HG03045 (cell line): ENCODE measurements around the gene ABCA8.

Source experiments
- ATAC-seq: cut with Tn5 transposase; IDR thresholded peaks from one replicate; pipeline ENCODE4 v1.9.1; 2021; ENCODE audit warnings: mild to moderate bottlenecking, moderate library complexity; ENCODE audit not compliant: unreplicated experiment

Gene ABCA8

DNA sequence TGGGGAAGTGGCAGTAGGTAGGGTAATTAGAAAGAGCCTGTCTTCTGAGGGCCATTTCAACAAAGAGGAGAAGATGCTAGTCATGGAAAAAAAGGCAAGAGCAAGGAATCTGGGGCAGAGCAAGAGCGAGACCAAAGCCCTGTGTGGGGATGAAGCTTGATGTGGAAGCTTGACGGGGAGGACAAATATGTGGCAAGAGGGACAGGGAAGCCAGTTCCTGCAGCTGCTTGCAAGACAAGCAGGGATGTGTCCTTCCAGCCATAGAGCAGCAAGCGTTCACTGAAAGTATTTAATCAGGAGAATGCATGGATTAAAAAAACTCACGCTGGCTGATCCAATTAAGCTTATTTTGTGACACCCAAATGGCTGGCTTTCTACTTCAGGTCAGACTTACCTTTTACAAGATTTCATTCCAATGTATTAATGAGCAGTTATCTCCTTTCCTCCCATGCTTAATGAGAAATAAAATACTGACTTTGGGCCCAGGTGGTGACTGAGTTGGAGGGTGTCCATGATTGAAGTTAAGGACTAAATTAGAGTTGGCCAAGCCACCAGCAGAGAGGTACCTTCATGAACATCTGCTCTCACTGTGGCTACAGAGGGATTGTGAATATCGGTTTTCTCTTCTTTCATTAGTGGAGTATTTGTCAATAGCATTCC lies 76.8 kb downstream of the ABCA8 start:
- ATAC-seq = no peak

DNA sequence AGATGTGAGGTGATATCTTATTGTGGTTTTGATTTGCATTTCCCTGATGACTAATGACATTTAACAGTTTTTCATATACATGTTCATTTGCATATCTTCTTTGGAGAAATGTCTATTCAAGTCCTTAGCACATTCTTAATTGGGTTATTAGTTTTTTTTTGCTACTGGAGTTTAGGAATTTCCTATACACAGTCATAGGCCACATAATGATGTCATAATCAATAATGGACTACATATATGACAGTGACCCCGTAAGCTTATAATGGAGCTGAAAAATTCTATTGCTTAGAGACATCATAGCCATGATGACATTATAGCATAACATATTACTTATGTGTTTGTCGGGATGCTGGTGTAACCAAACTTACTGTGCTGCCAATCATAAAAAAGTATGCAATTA lies 83.7 kb downstream of the ABCA8 start:
- no peak for ATAC-seq

DNA sequence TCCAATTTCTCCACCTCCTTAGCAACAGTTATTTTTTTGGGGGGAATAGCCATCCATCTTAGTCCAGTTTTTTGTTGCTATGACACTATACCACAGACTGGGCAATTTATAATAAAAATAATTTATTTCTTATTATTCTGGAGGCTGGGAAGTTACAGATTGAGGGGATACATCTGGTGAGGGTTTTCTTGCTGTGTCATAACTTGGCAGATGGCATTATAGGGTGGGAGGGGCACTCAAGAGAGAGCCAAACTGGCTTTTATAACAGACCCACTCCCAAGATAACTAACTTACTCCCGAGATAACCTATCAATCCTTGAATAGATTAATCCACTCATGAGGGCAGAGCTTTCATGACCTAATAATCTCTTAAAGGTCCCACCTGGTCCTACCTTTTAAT lies 84.2 kb downstream of the ABCA8 start:
- ATAC-seq = no peak

DNA sequence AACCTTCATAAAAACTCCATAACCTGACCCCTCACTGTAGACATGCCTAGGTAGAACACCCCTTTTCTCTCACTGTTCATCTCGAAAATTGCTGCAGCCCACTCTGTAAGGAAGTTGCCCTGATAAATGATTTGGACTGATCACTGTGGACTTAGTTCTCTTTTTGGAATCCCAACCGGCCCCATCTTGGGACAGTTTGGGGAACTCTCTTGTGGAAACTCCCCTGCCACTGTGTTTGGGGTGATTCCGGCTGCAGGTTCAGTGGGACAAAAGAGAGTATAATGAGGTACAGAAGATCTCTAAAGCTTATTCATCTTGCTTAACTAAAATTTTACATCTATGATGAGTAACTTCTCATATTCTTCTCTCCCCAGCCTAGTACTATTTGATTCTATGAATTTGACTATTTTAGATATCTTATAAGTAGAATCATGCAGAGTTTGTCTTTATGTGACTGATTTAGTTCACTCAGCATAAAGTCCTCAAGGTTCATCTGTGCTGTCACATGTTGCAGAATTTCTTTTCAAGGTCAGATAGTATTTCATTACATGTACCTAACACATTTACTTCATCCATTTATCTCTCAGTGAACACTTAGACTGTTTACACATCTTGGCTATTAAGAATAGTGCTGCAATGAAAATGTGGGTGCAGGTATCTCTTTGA lies 84.9 kb downstream of the ABCA8 start:
- ATAC-seq = no peak

DNA sequence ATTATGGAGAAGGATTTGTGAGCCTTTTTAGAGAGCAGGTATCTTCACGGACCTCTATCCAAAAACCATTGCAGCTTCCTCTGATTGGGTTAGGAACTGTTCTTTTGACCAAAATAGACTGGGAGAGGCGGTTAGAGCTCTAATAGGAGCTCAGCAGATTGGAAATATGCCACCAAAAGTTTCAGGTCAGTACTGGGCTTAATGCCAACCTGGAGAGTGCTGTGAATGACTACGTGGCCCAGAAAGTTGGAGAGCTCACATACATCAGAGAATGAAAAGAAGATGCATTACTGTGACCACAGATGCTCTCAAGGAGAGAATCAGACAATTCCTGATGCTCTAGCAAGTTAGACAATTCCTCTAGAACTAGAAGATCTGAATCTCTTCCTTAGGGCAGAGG lies 86.5 kb downstream of the ABCA8 start:
- no peak for ATAC-seq

DNA sequence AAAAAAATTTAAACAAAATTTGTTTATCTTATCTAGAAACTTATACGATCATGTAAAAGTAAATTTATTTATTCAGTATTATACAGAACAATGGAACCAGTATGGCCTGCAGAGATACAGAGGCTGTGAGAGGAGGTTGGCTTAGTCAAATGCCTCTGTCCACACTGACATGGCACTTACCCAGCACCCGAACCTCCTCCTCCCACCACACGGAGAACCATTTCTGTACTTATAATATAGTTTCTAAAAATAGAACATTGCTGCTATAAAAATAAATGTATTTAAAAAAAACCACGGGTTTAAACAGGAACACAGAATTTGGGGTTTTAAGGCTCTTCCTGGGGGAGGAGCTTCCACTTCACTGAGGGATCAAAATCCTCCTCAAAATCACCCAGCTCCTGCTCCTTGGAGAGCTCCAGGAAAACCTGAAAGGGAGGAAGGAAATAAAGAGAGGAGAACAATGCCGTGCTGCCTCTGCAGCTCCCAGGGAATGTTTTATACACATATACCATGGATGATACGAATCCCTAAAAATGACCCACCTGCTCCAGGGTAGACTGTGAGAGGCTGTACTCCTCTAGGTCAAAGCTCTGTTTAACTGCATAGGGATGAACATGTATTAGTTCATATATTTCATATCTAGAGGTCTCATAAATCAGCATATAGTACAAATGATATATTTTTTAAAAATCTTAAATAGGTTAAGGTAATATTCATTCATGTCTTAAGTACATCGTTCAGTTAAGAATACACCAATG lies 87.3 kb downstream of the ABCA8 start:
- no peak for ATAC-seq

DNA sequence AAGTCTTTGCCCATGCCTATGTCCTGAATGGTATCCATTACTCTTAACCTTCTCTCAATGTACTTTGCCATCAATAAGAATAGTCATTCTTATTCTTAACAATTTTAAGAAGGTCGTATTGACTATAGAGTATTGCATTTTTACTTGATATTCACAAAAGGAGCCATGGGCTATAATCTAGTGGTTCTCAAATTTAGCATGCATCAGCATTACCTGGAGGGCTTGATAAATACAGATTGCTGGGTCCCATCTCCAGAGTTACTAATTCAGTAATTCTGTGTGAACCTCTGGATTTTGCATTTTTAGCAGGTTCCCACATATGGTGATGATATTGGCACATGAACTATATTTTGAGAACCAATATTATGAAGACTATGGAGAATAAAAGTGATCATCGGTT lies 89.6 kb downstream of the ABCA8 start:
- no peak for ATAC-seq

DNA sequence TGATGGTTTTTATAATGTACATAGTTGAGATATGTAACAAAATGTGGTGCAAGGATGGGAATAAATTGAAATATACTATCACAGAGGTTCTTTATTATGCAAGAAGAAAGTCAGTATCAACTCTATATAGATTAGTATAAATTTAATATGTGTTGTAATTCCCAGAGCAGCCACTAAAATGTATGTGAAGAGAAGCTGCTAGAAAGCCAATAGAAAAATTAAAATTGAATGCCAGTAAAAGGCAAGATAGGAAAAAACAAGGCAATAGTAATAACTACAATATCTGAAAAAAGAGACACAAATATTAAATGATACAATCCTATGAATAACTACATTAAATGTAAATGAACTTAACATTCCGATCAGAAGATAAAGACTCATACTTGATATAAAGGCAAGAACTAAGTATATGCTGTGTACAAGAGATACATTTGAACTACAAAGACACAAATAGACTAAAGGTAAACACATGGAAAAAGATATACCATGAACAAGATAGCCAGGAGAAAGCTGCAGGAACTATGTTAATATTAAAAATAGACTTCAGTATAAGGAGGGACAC lies 92.0 kb downstream of the ABCA8 start:
- ATAC-seq = no peak

DNA sequence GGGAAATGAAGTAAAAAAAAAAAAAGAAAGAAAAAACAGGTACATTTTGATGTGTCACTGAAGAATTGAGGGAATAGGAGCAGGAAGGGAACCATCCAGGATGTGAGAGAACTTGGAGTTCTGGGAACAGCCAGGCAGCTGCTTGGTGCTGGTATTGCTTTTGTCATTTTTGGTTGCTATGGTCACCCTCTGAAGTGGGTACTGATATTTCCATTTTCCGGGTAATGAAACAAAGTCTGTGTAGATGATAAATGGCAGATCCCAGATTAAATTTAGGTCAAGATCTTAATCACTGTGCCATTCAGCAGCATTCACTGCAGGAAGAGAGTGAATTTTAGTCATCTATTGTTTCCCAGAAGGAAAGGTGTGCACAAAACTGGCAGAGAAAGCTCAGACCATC lies 93.6 kb downstream of the ABCA8 start:
- ATAC-seq = no peak

DNA sequence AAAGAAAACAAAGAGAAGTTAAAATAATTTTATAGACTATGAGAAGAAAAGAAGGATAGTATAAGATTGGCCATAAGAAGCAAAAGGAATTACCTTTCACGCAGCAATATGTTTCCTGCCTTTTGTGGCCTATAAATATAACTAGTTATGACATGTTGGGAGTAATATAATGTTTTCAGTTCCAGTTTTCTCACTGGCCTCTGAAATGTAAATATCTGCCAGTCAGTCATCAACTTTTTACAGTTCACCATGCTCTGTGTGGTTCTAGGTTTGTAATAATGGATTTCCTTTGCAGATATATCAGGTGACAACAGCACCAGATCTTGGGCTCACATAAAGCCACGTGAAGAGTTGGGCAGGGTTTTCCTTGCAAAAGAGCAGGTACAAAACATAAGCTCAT lies 94.3 kb downstream of the ABCA8 start:
- ATAC-seq = no peak

DNA sequence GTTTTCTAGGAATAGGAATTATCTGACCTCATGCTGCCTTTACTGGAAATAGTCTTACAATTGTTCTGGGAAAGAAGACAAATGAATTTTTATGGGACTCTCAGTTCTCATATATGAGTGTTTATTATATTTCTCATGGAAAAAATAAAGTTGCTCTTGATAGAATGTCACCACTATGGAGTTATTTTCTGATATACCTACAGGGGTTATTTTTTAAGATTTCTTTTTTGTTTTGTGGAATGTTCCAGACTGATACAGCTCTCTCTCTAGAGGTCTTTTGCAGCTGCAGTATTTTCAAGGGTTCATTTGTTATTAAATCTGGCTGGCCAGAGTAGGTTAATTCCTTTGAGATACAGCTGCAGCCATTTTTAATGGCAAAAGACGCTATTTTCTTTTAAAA lies 100.7 kb downstream of the ABCA8 start:
- no peak for ATAC-seq

DNA sequence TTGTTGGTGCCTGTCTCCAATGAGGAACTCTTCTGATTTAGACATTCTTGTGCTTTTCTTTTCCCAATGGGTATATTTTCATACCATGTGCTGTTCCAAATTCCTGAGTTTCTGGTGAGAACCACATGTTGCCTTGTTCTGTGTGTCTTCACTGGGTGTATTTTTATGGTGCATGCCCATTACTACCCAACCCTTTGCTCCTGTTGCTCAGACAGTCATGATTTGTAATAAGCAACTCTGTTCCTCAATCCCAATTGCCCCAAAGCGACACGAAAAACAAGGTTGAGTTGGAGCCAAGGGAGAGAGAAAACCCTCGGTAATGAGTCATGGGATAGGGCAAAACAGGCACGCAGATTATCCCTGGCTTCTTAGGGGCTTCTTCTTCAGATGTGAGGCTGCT lies 101.8 kb downstream of the ABCA8 start:
- ATAC-seq = no peak

DNA sequence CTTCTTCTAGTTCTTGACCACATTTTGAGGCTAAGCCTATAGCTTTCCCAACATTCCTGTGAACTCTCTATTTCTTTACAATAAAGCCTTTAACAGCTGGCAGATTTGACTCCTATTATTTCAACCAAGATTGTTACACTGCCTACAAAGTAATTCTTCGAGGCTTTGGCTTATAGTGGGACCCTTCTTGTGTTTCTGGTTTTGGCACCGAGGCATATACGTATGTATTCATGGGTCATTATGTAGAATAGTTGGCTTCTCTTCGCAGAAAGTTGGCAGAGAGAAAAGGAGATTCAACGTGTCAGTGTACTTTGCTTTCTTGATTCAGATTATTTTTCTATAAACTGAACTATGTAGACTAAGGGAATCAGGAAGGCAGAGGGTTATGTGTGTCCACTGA lies 102.2 kb downstream of the ABCA8 start:
- ATAC-seq = no peak

DNA sequence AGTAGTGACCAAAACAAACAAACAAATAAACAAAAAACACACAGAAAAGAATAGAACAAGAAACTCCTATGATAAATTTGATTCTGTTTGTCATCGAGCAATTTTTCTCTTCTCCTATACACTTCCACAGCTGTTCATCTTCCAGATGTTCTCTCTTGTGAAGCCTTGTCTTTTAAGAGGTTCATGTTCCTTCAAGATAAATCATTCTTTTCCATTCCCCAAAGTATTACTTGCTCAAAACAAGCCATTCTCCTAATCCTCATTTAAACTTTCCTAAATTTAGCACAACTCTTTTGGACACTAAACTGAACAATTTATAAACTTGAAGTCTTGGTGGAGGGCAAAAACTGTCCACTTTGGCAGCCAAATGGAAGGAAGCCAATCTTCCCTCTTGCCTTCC lies 103.3 kb downstream of the ABCA8 start:
- ATAC-seq = no peak

DNA sequence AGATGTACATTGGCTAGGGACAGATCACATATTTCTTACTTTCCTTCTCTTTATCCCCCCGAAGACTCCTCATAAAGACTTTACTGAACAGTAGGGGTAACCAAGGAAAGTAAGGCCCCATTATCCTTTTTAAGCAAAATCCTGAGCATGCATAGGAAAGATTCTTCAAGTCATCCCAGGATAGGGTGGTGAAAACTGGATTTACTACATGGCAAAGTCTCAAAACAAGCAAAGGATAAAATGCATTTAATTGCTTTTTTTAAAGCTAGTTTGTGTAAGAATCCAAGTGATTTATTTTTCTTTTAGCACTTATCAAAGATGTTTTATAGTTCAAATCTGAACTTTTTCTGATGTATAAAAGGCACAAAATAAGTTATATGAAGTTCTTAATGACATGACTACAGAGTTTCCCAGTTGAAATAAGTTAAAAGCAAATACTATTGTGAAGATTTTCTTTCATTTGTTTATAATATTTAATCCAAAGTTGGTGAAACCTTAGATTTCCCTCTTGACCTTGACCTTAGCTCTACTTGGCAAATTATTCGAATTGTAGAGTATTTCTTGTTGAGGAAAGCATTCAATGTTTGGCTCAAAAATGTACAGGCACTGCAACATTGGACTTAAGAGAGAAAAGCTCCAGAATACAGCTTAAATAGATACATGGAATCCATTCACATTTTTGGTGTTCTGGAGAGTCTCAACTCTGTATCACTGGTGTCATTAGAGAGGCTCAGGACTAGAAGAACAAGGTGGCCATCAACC lies 104.3 kb downstream of the ABCA8 start:
- no peak for ATAC-seq

DNA sequence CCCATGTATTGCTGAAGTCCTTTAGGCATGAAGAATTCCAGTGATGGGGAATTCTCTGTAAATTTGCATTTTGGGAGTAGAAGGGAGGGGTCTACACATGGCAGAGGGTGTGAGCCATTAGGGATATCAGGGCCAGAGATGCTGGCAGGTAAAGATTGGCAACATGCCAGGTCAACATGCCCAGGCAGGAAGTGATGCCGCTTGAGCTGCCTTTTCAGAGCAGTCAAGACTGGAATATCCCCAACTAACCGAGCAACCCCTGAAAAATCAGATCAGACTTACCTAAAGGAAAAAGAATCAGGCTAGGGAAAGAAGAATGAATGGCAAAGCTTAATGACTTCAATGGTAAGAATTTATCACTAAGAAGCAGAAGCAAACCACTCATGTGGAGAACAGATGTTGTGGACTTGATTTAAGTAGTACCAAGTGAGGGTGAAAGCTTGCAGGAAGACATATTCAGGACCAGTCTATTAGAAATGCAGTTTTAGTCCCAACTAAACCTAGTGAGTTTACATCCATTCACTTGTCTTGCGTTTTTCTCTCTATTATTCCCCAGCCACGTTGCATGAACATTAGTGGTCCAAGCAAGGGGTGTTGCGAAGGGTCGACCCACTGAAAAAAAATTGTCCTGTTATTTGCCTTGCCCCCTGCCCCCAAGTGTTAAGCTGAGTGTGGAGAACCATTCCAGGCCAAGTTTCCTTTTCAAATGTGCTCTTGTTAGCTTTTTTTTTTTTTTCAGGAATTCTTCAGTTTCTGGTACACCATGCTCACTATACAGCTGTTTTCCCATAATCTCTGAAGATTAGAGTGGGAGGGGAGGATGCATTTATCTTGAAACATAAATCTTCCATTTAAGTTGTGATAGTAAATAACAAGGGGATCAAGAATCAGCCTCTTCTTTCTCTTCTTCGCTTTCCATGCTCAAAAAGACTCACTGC lies 105.2 kb downstream of the ABCA8 start:
- no peak for ATAC-seq

DNA sequence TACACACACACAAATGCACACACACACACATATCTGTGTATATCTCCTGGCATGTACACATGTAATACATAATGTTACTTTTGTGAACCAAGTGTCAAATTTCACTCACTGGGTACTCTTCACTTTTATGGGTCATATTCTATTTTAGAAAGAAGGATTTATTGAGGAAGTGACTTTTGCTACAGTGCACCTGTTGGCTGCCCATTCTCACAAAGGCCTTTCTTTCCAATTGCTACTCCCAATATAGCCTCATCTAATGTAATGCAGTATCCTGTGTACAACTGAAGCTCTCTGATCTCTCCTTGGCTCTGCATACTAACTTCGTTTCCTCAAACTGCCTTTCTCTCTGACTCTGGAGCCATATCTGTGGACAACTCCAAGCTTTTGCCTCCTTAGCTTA lies 107.5 kb downstream of the ABCA8 start:
- no peak for ATAC-seq

DNA sequence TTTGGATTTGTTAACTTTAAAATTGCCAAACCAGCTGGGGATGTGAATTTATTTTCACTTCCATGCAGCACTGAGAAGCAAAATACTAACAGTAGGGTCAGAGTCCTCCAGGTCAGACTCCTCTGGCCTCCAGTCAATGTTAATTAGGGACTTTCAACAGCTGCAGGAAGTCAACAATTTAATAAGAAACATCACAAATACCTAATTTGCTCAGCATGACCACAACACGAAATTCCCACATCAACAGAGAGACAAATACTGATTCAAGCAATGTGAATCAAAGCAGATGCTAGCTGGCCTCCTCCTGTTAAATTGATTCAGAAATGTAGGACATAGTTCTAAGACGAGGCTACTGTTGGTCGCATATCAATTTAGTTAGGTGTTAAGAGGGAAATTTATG lies 111.7 kb downstream of the ABCA8 start:
- ATAC-seq = no peak

DNA sequence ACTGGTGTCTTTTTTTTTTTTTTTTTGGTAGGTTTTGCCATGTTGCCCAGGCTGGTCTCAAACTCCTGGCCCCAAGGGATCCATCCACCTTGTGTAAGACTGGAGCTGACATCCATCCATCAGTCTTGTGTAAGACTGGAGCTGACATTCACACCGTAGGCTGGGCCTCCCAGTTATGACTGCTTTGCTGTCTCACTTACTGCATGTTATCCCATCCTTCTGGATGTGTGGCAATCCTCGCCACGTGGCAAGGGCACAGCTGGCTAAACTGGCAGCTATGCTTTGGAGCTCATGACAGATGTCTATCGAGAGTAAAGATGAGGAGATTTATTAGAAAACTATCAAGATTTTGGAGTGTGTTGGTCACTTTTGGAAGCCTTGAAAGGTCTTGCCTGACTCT lies 115.1 kb downstream of the ABCA8 start:
- no peak for ATAC-seq

DNA sequence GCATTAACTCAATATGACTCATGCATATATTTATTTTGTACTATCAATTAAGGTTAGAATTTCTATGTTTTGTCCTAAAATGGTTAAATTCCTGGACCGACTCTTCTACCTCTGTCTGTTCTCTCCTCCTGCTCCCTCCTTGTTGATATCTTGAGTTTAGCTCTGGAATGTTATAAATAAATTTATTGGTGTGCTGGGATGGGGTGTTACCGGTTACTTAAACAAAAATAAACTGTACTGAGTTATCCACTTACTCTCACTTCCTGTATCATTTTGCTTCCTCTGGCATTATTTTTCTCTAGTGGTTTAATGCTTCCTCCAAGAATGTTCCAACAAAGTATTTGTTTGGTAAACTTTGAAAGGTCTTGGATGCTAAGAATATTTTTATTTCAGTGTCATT lies 120.1 kb downstream of the ABCA8 start:
- no peak for ATAC-seq
